ENCODE data around the gene DCAF12L2.
"Not testable (repeated sequence)": the region's sequence is repeated elsewhere in the genome, so short reads cannot be mapped to it uniquely, and the experiment has no call there.

- not testable (repeated sequence) for TF ChIP-seq POLR2A, CTCF (IDR thresholded peaks at IDR 0.05)
Measured at GRCh38 chrX:126190888-126191287, 24.8 kb upstream of the DCAF12L2 start.
